Esophagus muscularis mucosa (tissue), 4 donors: ENCODE data around the gene MBD2. TPM values are rescaled to one million over a fixed set of nuclear protein-coding genes. Genes with fewer than 3 reads are reported as not detected.

Experiments
- DNase-seq: peaks from one replicate; pipeline ENCODE4 v3.0.0-alpha.2; 2017; ENCODE audit errors: extremely low spot score
- H3K27ac ChIP-seq, 4 donors: fragments of 200-600 bp; sonication (generic); replicated peaks in 1 of 4; 1 replicate in 3 of 4; 2 replicates in 1 of 4; pipeline ENCODE4 v1.5.1; 2016 to 2019; ENCODE audit warnings: mild to moderate bottlenecking in 1 of 4
- H3K27me3 ChIP-seq, 4 donors: fragments of 200-600 bp; sonication (generic); one replicate each; pipeline versions ENCODE4 v1.5.1 to v1.6.0; 2016 to 2019
- H3K36me3 ChIP-seq, 4 donors: fragments of 200-600 bp; sonication (generic); one replicate each; pipeline ENCODE4 v1.5.1; 2016 to 2019
- H3K4me1 ChIP-seq, 4 donors: fragments of 200-600 bp; sonication (generic); one replicate each; pipeline ENCODE4 v1.5.1; 2016 to 2019
- H3K4me3 ChIP-seq, 4 donors: fragments of 200-600 bp; sonication (generic); 1 replicate in 2 of 4; 2 replicates in 2 of 4; pipeline ENCODE4 v1.5.1; 2016 to 2019; ENCODE audit warnings: mild to moderate bottlenecking in 4 of 4, moderate library complexity in 1 of 4
- H3K9me3 ChIP-seq, 4 donors: fragments of 200-600 bp; sonication (generic); 1 replicate in 3 of 4; 2 replicates in 1 of 4; pipeline ENCODE4 v1.5.1; 2016 to 2019
- CTCF ChIP-seq, 3 experiments: fragments of 200-600 bp in 2 of 3; fragments of 450-650 bp in 1 of 3; sonication (generic) in 2 of 3; IDR thresholded peaks; one replicate each; pipeline ENCODE4 v1.5.1; 2017 to 2019; ENCODE audit warnings: antibody characterized with exemption in 3 of 3, mild to moderate bottlenecking in 2 of 3, moderate library complexity in 1 of 3
- EP300 ChIP-seq: sonication (generic); formaldehyde crosslinking; IDR thresholded peaks from one replicate; pipeline ENCODE4 v1.6.1; 2017; ENCODE audit warnings: antibody characterized with exemption
- POLR2A ChIP-seq: fragments of 450-650 bp; IDR thresholded peaks from one replicate; pipeline ENCODE4 v1.6.1; 2017; ENCODE audit warnings: antibody characterized with exemption, moderate library complexity, mild to moderate bottlenecking, low read depth
- POLR2AphosphoS5 ChIP-seq, 2 donors: sonication (generic); formaldehyde crosslinking; IDR thresholded peaks; one replicate each; pipeline ENCODE4 v1.6.1; 2017; ENCODE audit warnings: antibody characterized with exemption in 2 of 2
- WGBS: methylation state at CpG from one replicate; pipeline ENCODE4 v1.1.5; 2018; 5-methylcytosine and 5-hydroxymethylcytosine counted together
- intact Hi-C: fragments of 100-400 bp; cut with DNase I; formaldehyde crosslinking; loops from one replicate; pipeline ENCODE4 v1.15.1; 2023
- total RNA-seq, 4 donors: library from RNA; depleted of rRNA; stranded (reverse); fragments of >200 nt; gene quantifications; one replicate each; pipeline versions ENCODE4 v1.1.0 to v1.2.1, GENCODE V29; 2016

Gene MBD2
- total RNA-seq, 4 donors from 2014 or later: 30.7 to 43.9 (median 40.8) TPM

GRCh38 chr18:54117853-54118773, 106.4 kb downstream of the MBD2 start:
- no peaks in the 10 kb centered on the region for H3K27me3 ChIP-seq
- H3K27ac ChIP-seq: no peak overlapping the region
- 68% methylated on average over 9 of the region's 9 CpGs for WGBS
- H3K36me3 ChIP-seq: no peaks in the 10 kb centered on the region
- no peaks in the 10 kb centered on the region for H3K9me3 ChIP-seq
- H3K4me3 ChIP-seq: no peak overlapping the region
- intact Hi-C loops: no loop called here
- TF ChIP-seq EP300 (no peak), CTCF (IDR thresholded peaks at IDR 0.05) (no peak)
- H3K4me1 ChIP-seq: peaks cover 0 to 6% (median 0%) of the 10 kb centered on the region in 4 donors
- no peak for DNase-seq

GRCh38 chr18:54116541-54117257, 107.8 kb downstream of the MBD2 start:
- WGBS: 80% methylated on average over 3 of the region's 3 CpGs
- Histone ChIP-seq H3K4me3 (no peak overlapping the region), H3K27ac (no peak overlapping the region), H3K36me3 (no peaks in the 10 kb centered on the region), H3K9me3 (peaks cover 0 to 2% (median 0%) of the 10 kb centered on the region in 4 donors), H3K27me3 (no peaks in the 10 kb centered on the region), H3K4me1 (peaks cover 0 to 6% (median 0%) of the 10 kb centered on the region in 4 donors)
- intact Hi-C loops: no loop called here
- no peak for DNase-seq
- TF ChIP-seq CTCF (IDR thresholded peaks at IDR 0.05) (no peak), EP300 (no peak), POLR2A (no peak), POLR2AphosphoS5 (IDR thresholded peaks at IDR 0.05) (no peak)

GRCh38 chr18:54112356-54112755, 112.1 kb downstream of the MBD2 start:
- H3K36me3 ChIP-seq: no peaks in the 10 kb centered on the region
- TF ChIP-seq POLR2AphosphoS5 (IDR thresholded peaks at IDR 0.05): no peak
- TF ChIP-seq CTCF (IDR thresholded peaks at IDR 0.05): no peak
- peaks cover 0 to 8% (median 0%) of the 10 kb centered on the region in 4 donors for H3K9me3 ChIP-seq
- H3K27me3 ChIP-seq: no peaks in the 10 kb centered on the region
- WGBS: 73% methylated on average over 1 of the region's 1 CpG
- no peaks in the 10 kb centered on the region for H3K4me1 ChIP-seq
- no peak overlapping the region for H3K27ac ChIP-seq
- DNase-seq: no peak
- H3K4me3 ChIP-seq: no peak overlapping the region
- intact Hi-C loops: no loop called here

- no peaks in the 10 kb centered on the region for H3K4me1 ChIP-seq
- TF ChIP-seq EP300 (no peak), POLR2AphosphoS5 (IDR thresholded peaks at IDR 0.05) (no peak), CTCF (IDR thresholded peaks at IDR 0.05) (no peak), POLR2A (no peak)
- no peaks in the 10 kb centered on the region for H3K36me3 ChIP-seq
- peaks cover 0 to 8% (median 0%) of the 10 kb centered on the region in 4 donors for H3K9me3 ChIP-seq
- 92% methylated on average over 3 of the region's 3 CpGs for WGBS
- no peak overlapping the region for H3K4me3 ChIP-seq
- intact Hi-C loops: no loop called here
- DNase-seq: no peak
- no peak overlapping the region for H3K27ac ChIP-seq
- H3K27me3 ChIP-seq: no peaks in the 10 kb centered on the region
Observed at GRCh38 chr18:54109131-54109683, 115.3 kb downstream of the MBD2 start.
